Fibroblast of peridontal ligament (primary cell): ENCODE results near the gene TBC1D4.
"Not testable (repeated sequence)": the region's sequence is repeated elsewhere in the genome, so short reads cannot be mapped to it uniquely, and the experiment has no call there.

Source experiments
- DNase-seq: peaks from one replicate; pipeline ENCODE4 v3.0.0-alpha.2; 2010; ENCODE audit errors: extremely low read depth

TBC1D4 gene

DNA sequence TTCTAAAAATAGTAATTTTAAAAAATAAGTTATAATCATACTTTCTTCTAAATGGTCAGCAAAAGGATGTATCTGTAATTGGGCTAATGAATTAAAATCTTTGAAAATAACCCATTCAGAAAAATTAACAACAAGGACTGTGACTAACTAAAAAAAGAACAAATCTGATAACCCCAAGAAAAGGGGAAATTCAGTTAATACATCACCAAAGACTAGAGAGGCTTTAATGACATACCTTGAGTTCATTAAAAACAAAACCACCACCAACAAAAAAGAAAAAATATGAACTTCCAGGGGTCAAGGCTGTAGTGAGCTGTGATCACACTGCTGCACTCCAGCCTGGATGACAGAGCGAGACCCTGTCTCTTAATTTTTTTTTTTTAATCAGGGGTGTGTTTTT is 121.8 kb downstream of the TBC1D4 start:
- DNase-seq: no peak

DNA sequence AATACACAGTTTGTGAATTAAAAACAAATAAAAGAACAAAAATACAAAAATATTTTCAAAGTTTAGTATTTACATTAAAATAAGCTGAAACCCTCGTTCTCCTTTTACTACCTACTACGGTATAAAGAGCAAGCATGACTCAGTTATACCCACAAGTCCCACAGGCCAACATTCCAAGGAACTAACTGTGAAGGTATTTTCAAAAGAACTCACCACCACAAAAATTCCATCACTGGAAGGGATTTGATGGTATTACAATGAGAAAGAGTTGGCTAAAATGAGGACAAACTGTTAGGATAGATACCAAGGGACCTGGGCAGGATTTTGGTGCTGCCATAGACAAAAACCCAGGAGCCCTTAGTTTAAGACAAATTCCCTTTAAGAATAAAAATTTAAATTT is 122.7 kb downstream of the TBC1D4 start:
- peak; percentile 93 for DNase-seq

DNA sequence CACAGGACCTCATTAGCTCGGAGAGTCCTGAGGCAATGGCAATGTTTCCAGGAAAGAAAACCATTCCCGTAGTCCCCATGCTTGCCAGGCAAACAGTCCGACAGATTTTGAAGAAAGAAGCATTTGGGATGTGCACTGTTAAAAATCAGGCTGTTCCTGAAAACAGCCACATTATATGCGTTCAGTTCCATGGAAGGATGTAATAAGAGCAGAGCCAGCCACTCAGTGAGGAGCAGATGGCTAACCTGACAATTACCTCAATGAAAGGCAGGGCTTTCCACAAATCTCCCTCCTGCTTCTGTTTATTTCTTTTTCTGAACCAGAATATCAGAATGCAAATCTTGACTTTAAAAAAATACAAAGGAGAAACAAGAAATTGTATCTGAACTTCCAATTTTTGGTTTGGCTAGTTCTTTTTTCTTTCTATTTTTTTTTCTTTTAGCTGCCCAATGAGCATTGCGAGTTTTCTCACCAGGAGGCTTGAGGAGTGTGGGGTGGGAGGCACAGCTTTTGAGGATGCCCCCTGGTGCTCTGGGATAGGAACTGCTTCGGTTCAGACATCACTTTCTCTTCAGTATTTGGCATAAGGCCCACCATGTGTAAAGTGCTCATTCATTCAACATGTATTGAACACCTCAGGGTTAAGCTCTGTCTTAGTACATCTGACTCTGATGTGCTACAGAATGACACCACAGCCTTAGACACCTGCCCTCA is 124.2 kb downstream of the TBC1D4 start:
- DNase-seq: peak; percentile 66

DNA sequence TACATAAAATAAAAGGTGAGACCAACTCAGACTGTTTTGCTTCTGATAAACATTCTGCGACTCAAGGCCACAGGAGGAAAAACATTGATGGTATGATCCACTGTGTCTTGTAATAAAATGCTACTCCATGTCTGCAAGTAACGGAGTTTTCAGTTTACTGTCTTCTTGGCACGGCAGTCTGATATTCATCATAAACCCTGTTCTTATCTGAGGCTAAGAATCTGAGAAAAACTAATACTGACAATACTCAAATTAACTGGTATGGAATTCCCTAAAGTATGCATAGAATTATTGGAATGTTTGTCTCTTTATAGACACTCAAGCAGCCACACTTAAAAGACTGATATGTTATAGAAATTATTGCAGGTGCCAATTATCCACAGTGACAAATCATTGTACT is 125.5 kb downstream of the TBC1D4 start:
- no peak for DNase-seq

DNA sequence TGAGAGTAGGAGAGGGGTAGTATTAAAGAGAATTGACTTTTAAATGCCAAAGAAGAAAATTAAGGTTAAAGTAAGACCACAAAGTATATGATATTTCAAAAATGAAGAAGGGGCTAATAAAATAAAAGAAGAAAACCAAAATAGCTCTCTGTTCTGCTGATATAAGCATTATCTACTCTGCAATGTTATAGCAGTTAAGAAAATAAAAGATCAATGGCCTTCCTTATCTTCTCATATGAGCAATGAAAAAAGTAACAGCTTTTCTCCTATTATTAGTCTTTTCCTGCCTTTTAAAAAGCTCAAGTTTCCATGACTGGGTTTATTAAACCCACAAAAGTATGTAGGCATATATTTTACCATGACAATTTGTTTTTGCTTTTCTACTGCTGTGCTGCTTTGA is 126.4 kb downstream of the TBC1D4 start:
- no peak for DNase-seq

DNA sequence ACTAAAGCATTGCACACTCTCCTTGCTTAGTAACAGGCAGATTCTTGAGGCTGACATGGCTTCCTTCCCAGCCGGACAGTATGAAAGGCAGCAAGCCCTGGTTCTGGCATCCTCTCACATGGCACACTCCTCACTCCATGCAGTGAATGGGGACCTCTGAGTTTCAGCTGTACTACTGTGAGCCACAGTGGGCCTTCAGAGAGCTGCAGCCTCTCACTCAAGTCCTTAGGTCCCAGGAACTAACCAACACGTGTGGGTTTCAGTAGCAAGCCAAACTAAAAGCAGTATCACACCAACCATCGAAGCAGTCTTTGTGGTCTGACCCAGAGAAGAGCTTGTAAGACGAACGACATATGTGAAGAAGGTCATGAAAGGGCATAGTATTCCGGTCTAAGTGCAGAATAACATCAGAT is 128.2 kb downstream of the TBC1D4 start:
- peak; percentile 65 for DNase-seq

DNA sequence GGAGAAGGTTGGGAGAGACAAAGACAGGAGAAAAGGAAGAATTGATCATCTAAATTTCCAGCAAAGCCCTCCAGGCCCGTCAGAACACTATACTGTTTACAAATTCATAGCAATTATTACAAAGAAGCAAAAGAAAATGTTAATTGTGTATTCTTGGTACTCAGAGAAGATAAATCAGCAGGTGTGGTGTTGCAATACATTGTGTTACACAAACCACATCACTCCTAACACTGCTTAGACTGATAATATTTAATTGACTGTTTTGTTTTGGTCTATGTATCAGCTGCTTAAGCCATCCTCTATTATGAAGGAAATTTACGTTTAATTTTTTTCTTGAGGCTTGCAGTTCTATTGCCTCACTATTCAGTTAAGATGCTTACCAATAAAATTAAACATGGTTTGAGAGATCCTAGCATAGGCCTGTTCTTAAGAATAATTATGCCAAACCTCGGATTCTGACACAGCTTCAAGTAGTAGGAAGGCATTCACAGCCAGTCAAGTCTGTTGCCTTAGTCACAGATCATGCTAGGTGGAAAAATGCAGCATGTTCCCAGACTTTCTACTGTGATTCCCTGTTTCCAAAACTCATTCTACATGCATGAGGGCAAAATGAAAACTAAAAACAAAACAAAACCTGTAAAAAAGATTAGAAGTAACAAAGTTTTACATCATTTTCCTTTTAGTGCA is 129.2 kb downstream of the TBC1D4 start:
- no peak for DNase-seq

DNA sequence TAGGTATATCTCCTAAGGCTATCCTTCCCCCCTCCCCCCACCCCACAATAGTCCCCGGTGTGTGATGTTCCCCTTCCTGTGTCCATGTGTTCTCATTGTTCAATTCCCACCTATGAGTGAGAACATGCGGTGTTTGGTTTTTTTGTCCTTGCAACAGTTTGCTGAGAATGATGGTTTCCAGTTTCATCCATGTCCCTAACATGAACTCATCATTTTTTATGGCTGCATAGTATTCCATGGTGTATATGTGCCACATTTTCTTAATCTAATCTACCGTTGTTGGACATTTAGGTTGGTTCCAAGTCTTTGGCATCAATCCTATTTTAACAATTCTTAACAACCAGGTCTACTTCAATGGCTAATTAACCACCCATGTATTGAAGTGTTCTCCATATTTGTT is 130.4 kb downstream of the TBC1D4 start:
- DNase-seq: not testable (repeated sequence)

DNA sequence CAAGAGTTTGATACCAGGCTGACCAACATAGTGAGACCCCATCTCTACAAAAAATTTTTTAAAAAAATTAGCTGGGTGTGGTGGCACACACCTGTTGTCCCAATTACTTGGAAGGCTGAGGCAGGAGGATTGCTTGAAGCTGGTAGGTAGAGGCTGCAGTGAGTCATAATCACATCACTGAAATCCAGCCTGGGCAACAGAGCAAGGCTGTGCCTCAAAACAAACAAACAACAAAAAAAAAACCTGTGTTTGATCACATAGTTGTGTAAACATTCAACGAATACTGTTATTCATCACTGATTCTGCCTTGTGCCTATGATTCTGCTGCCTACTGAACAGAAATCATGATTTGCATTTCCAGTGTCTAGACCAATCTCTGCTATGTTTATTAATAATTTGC is 134.0 kb downstream of the TBC1D4 start:
- no peak for DNase-seq

DNA sequence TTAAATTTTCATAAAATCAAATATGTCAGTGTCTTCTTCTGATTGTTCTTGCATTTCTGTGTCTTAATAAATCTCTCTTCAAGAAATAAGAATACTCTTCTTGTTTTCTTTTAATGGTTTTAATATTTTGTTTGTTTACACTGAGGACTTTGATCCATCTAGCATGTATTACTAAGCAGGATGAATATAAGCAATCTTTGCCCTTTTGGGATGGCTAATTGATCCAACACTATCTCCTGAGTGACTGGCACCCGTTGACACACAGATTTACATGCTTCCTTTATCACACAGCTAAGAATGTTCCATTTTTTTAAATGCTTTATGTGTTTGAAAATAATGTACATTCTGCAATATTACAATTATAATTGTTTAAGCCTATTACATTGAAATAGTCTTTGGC is 134.5 kb downstream of the TBC1D4 start:
- no peak for DNase-seq

DNA sequence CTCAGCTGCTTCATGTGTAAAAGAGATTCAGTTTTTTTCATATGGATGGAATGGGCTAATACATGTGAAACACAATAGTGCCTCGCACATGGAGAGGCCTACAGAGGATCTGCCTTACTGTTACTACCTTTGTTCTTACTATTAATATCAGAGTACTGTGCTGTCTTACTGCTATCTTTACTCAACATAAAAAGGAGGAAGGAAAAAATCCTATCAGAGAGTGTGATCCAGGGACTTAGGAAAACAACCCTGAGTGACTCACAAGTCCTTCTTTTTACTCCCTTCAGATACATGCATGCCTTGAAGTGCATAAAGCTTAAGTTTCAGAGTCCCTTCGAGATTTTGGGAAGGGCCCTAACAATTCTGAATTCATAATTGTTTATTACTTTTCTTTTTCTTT is 136.8 kb downstream of the TBC1D4 start:
- DNase-seq: peak; percentile 40

DNA sequence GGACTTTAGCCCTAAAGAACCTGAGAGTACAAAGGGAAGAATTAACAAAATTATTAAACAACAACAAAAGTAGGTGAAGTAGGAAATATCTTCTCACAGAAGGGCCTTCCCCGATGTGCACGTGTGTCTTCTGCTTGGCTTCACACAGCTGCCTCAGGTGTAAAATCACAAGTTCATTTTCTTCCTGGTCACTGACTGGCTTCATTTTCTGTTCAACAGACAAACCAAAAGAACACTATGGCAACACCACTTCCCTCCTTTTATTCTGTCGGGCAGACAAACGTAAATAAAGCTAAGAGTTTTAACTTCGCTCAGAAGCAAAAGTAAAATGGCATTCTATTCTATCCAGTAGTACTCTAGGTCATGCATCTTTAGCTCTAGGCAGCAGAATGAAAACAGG is 140.9 kb downstream of the TBC1D4 start:
- DNase-seq: no peak

DNA sequence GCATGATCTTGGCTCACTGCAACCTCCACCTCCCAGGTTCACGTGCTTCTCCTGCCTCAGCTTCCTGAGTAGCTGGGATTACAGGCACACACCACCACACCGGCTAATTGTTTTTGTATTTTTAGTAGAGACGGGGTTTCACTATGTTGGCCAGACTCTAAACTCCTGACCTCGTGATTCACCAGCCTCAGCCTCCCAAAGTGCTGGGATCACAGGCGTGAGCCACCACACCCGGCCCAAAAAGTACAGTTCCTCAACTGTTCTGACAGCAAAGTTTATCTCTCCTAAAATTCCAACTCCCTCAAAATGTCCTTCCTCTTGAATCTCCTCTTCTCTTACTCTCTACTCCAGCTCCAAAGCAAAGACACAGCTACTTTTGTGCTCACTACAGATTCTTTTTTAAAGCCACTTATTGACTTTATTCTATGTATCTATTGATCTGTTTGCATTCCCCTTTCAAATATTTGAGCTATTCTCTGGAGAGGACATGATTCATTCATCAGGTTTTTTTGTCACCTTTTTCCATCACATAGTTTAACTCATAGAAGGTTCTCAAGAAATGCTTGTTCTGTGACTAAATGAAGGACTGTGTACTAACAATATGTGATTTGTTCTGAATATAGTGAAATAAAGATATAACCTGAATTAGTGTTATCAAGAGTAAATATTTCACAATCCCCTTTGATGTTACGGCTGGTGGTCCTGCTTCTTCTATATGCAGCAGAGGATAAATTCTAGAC is 142.2 kb downstream of the TBC1D4 start:
- DNase-seq: no peak

DNA sequence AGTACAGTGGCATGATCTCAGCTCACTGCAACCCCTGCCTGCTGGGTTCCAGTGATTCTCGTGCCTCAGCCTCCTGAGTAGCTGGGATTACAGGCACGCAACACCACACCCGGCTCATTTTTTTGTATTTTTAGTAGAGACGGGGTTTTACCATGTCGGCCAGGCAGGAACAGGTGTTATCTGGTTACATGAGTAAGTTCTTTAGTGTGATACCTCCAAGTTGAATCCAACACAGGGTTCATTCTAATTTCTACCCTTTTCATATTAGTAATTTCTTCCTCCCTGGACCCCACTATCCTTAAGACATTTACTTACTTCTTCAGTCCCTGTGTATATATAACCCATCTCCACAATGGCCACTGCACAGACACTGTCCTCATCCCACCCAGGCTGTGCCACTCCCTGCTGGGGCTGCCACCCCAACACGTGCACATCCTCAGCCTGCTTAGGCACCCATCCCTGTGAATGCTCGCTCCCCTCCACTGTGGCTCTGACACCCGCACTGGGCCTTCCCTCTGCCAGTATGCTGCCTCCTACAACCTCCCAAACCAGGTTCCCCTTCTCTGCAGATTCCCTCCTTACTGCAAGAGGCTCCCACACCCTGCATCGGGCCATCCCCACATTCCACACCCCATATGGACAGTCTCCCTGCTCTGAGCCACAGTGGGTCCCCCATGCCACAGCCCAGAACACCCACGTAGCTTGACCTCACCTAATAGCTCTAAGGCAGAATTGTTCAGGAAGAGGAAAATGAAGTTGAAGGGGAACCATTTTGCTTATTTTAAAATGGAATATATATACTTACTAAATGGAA is 147.1 kb downstream of the TBC1D4 start:
- DNase-seq: no peak

DNA sequence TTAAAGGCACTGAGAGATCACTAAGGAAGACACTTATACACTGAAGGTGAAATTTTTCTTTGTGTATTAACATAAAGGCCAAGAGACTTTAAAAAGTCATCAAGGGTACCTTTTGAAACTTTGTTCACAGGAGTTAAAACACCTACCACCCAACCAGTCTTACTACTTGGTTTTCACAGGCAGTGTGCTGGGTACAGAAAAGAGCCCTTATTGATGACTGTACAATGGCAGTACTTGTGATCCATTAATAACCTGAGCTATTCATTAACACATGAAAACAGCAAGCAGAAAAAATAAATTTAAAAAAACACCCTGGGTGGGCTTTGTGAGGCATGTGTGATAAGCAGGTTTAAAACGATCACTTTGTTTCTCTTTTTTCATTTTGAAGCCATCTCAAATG is 148.9 kb downstream of the TBC1D4 start:
- no peak for DNase-seq

DNA sequence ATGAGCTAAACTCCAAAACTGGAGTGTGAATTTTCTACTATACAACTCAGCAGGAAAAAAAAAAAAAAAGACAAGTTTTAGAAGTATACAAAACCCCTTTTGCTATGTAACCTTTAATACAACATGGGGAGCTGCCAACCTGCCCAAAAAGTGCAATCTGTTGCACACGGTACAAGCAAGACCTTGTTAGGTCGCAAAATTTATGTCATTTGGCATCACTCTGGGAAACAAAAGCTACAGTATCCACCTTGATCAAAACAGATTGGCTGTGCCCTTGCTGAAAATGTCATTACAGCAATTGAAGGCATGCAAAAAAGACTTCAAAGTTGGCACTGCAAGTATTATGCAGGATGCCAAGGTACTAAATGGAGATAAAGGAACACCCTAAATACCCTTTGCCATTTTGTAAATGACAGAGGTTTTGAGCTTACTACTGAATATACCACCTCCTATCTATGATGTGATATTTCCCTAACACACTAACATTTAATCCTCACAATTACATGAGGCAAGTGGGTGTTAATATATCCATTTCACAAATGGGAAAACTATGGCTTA is 150.1 kb downstream of the TBC1D4 start:
- no peak for DNase-seq

DNA sequence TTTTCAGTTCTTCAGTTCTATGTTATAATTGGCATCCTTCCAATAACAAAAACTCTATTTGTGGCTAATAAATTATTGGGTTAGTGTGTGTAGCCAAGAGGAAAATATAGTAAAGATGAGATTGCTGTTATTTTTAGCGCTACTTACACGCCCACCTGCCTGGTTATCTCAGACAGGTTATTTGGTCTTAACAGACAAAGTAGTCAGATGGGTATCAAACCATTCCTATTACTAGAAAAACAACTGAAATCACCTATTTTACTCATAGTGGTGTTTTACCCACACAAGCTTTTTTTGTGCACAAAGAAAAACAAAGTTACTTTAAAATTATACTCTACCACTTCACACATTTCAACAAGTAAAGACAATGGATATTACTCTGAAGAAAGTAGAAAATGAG is 151.2 kb downstream of the TBC1D4 start:
- no peak for DNase-seq

DNA sequence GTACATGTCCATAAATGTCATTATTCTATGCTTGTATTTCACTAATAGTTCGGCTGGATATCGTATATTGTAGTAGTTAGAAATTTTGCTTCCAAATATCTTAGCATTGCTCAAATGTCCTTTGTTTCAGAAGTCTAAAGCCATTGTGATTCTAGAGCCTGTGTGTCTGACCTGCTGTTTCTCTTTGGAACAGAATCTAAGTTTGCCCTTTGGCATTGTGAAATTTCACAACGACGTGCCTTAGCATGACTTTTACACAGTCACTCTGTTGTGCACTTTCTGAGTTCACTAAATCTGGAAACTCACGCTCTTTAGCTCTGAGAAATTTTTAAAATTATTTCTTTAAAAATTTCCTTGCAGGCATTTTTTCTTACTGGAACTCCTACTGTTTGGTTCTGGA is 152.2 kb downstream of the TBC1D4 start:
- DNase-seq: no peak

DNA sequence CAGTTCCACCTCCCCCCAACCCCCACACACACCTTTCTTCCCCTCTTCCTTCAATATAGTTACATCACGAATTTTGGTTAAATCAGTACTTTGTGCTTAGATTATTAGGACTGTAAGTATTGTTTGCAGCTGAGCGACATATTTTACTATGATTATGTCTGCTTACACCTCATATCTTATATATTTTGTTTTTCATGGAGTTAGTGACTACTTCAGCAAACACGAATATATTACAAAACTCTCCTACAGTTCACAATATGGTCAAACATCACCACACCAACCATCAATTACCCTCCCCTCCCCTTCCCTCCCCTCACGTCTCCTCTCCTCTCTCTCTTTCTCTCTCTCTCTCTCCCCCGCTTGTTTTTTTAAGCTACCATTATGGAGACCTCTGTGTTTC is 152.9 kb downstream of the TBC1D4 start:
- no peak for DNase-seq

DNA sequence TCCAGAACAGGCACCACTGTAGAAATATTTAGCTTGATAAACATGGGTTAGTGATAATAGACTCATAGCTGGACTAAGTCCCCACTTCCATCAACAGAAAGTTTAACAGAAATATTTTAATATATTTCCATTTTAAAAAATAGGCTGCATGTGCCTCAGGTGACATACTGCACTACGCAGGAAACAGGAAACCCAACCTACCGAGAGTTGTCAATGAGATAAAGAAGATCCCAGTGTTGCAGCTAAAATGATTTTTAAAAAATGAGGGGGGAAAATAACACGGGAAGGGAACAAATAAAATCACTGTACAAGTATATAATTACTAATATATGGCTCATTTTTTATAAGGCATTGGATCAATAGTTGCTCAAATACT is 154.8 kb downstream of the TBC1D4 start:
- DNase-seq: no peak

DNA sequence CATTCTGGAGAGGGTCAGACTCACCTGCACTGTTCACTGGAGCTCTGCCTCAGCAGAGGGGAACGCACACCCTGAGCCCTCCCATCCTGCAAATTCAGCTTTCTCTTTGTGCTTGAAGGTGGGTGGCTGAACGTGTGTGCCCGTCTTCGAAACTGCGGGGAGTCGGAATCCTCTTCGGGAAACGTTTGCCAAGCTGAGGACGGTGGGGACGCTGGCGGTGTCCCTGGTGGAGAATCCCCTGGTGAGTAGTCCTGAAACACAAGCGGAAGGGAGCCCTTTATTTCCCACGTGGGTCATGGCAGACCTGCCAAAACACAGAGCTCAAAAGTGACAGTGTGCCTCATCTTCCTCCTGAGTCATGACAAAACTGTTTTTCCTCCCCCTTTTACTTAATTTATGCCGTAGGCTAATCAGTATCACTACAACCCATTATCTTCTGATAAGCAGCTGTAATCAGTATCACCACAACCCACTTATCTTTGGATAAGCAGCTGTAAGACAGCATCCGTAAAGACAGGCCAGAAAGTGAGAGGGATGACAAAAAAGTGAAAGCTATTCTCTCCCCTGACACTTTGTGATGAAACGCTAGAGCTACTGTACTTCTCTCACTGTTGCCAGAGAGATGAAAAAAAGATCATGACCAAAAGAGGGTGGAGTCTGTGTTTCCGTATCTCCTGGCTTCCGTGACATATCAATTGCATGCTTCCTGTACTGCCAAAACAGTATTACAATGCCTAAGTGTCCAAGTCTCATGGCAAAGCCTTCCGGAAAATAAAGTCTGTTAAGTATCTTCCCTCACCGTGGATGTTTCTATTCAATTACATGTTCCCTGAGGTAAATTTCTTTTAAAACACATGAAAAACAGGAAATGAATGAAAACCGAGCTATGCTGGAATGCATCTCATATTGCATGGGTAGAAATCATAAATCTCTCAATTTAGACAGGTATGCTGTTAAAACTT is 155.5 kb downstream of the TBC1D4 start:
- DNase-seq: peak; percentile 33
